ENCODE results near the gene RMDN2.

The RMDN2 gene

GRCh38 chr2:37917281-37918228 is 7.5 kb upstream of the RMDN2 start:
- H3K4me3 ChIP-seq, result no peak overlapping the region
- TF ChIP-seq CTCF (IDR thresholded peaks at IDR 0.05), result no peak
- no peak overlapping the region for H3K27ac ChIP-seq
- no peak for DNase-seq (ENCODE audit: low spot score)

- Histone ChIP-seq H3K27ac (no peak overlapping the region), H3K4me3 (no peak overlapping the region)
- TF ChIP-seq CTCF (IDR thresholded peaks at IDR 0.05), result no peak
- DNase-seq (ENCODE audit: low spot score), result no peak
These were observed 6.3 kb upstream of the RMDN2 start for GRCh38 chr2:37918742-37919186.

GRCh38 chr2:37919631-37920032 is 5.5 kb upstream of the RMDN2 start:
- Histone ChIP-seq H3K27ac (no peak overlapping the region), H3K4me3 (no peak overlapping the region)
- no peak for DNase-seq (ENCODE audit: low spot score)
- TF ChIP-seq CTCF (IDR thresholded peaks at IDR 0.05), result no peak

GRCh38 chr2:37920570-37920969 is 4.5 kb upstream of the RMDN2 start:
- TF ChIP-seq CTCF (IDR thresholded peaks at IDR 0.05), result no peak
- Histone ChIP-seq H3K27ac (no peak overlapping the region), H3K4me3 (no peak overlapping the region)
- no peak for DNase-seq (ENCODE audit: low spot score)

GRCh38 chr2:37921781-37922180 is 3.3 kb upstream of the RMDN2 start:
- TF ChIP-seq CTCF (IDR thresholded peaks at IDR 0.05), result no peak
- Histone ChIP-seq H3K4me3 (no peak overlapping the region), H3K27ac (no peak overlapping the region)
- no peak for DNase-seq (ENCODE audit: low spot score)

GRCh38 chr2:37923308-37924055 is 1.6 kb upstream of the RMDN2 start:
- DNase-seq (ENCODE audit: low spot score), result no peak
- no peak overlapping the region for H3K4me3 ChIP-seq
- H3K27ac ChIP-seq, result no peak overlapping the region
- TF ChIP-seq CTCF (IDR thresholded peaks at IDR 0.05), result no peak
